Breast epithelium (tissue), 3 donors: ENCODE measurements around the gene ZBTB12.

Source experiments
- POLR2A ChIP-seq: fragments of 450-650 bp; IDR thresholded peaks from one replicate; pipeline ENCODE4 v1.6.1; 2016; ENCODE audit warnings: antibody characterized with exemption, mild to moderate bottlenecking, moderate library complexity
- POLR2AphosphoS5 ChIP-seq, 3 donors: sonication (generic); formaldehyde crosslinking; IDR thresholded peaks; one replicate each; pipeline ENCODE4 v1.6.1; 2017; ENCODE audit warnings: antibody characterized with exemption in 3 of 3
- TF ChIP-seq, protein P1 (sequence below), 3 donors: fragments of 450-650 bp; IDR thresholded peaks; one replicate each; pipeline ENCODE4 v1.5.1; 2016 to 2017; ENCODE audit warnings: antibody characterized with exemption in 3 of 3, mild to moderate bottlenecking in 3 of 3, moderate library complexity in 3 of 3

DNA sequence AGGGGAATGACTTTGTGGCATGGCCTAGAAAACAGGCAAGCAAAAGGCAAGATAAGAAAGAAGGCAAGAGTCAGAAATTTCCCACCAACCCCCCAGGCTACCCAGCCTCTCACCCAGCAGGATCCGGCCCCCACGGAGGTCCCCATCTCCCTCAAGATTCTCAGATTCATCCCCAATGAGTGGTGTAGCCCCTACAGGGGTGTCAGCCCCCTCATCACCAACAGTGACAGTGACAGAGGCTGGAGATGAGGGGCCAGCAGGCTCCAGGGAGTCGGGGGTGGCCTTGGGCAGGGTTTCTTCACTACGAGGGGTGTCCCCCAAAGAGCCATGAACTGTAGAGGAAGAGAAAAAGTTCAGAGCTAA lies 5.4 kb downstream of the ZBTB12 start:
- no peak for TF ChIP-seq POLR2A
- TF ChIP-seq POLR2AphosphoS5 (IDR thresholded peaks at IDR 0.05) = no peak
- TF ChIP-seq, protein P1, sequence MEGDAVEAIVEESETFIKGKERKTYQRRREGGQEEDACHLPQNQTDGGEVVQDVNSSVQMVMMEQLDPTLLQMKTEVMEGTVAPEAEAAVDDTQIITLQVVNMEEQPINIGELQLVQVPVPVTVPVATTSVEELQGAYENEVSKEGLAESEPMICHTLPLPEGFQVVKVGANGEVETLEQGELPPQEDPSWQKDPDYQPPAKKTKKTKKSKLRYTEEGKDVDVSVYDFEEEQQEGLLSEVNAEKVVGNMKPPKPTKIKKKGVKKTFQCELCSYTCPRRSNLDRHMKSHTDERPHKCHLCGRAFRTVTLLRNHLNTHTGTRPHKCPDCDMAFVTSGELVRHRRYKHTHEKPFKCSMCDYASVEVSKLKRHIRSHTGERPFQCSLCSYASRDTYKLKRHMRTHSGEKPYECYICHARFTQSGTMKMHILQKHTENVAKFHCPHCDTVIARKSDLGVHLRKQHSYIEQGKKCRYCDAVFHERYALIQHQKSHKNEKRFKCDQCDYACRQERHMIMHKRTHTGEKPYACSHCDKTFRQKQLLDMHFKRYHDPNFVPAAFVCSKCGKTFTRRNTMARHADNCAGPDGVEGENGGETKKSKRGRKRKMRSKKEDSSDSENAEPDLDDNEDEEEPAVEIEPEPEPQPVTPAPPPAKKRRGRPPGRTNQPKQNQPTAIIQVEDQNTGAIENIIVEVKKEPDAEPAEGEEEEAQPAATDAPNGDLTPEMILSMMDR (IDR thresholded peaks at IDR 0.05) = no peak
